Stimulated activated naive CD8-positive, alpha-beta T cell treated with anti-CD3 and anti-CD28 coated beads, Interleukin-15, Interleukin-2, amounts not matched to agents 100 ng/mL and 50 ng/mL, for 24 hours (primary cell): ENCODE measurements around the gene CD200.

Experiments used
- H3K27ac Mint-ChIP-seq: one replicate; pipeline ENCODE4 v1.8.0; 2021; ENCODE audit warnings: mild to moderate bottlenecking, mixed read lengths
- H3K27me3 Mint-ChIP-seq: one replicate; pipeline ENCODE4 v1.8.0; 2021; ENCODE audit warnings: mixed read lengths
- H3K36me3 Mint-ChIP-seq: one replicate; pipeline ENCODE4 v1.8.0; 2021; ENCODE audit warnings: low read depth, mixed read lengths
- H3K4me1 Mint-ChIP-seq: one replicate; pipeline ENCODE4 v1.8.0; 2021; ENCODE audit warnings: low read depth, mixed read lengths
- H3K4me3 Mint-ChIP-seq: one replicate; pipeline ENCODE4 v1.8.0; 2021; ENCODE audit warnings: mild to moderate bottlenecking, mixed read lengths
- H3K9me3 Mint-ChIP-seq: one replicate; pipeline ENCODE4 v1.8.0; 2021; ENCODE audit warnings: mixed read lengths

CD200 gene

DNA sequence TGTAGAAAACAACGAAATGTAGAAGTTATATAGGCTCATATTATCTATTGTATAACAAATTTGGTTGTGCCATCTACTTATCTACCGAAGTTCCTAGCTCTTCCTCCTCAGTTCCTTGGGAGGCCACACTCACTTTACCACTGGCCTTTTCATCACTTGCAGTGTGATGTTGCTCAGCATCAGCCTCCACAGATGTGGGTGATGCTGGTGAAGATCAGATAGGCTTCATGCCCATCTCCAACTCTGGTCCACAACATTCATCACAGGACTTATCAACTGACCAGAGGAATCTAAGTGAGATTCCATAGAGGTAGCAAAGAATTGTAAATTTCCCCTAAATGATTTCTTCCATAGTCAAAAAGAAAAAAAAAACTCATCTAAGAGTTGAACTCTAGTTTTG, 8.4 kb downstream of the CD200 start:
- Mint-ChIP-seq H3K27ac (no peak overlapping the region), H3K4me3 (no peak overlapping the region), H3K36me3 (peaks cover 89% of the 10 kb centered on the region), H3K9me3 (no peaks in the 10 kb centered on the region), H3K27me3 (no peaks in the 10 kb centered on the region), H3K4me1 (peaks cover 77% of the 10 kb centered on the region)

DNA sequence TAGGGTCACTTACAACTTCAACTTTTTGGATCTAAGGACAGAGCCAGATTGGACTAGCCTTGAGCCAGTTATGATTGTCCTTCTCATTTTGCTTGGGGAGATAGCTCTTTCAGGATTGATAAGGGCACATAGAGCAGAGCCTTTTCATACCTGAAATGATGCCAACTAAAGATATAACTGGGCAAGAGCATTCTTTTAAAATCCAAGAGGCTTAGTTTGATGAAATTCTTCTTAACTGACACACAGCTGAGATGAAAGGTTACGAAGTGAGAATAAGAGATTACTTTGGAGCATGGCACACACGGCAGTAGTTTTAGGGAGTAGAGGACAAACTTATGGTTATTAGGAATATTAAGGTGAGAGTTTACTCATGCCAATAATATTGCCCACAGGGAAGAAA, 12.7 kb downstream of the CD200 start:
- Mint-ChIP-seq H3K27ac (no peak overlapping the region), H3K27me3 (no peaks in the 10 kb centered on the region), H3K9me3 (no peaks in the 10 kb centered on the region), H3K4me3 (no peak overlapping the region), H3K36me3 (peaks cover 99% of the 10 kb centered on the region), H3K4me1 (peaks cover 77% of the 10 kb centered on the region)

DNA sequence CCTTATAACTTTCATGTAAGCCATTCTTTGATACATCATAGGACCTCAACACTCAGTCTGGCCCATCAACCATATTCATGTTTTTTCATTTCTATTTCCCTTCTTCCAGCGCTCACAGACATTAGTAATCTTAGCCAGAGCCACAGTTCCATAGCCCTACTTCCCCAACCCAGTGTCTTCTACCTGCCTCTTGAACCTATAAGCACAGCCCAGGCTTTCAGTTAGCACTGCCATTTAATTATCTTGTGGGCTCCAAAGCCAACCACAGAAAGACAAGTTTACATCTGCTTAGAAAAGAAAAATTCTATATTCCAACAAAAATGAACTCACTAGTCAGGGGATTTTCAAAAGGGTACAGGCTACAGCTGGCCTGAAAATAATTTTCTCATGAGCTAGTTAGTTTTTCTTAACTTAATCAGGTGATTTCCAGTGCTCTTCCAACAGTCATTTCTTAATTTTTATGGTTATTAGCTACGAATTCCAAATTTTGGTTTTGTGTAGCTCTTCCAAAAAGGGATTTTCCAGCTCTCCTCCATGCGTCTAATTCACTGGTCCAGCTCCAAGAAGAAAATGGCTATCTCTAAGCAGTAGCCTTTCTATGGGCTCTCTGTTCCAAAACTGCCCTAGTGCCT, 13.7 kb downstream of the CD200 start:
- Mint-ChIP-seq H3K27ac (peak overlapping the region; percentile 90), H3K4me3 (peak overlapping the region; percentile 33)

DNA sequence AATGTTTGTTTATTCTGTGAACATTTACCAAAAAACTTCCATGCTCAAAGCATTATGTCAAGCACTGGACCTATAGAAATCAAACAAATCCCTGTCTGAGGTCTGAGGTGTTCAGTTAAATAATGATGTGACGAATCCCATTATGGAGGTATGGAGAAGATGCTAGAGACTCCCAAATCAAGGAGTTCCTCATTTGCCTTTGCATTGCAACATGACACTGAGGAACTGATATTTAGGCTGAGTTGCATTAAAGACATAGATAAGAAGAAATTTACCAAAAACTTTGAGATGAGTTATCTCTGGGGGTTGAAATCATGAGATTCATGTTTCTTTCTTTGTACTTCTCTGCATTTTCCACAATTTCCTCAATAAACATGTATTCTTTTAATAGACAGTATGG, 16.0 kb downstream of the CD200 start:
- no peaks in the 10 kb centered on the region for H3K9me3 Mint-ChIP-seq
- H3K27me3 Mint-ChIP-seq, result no peaks in the 10 kb centered on the region
- peak overlapping the region; percentile 32 for H3K27ac Mint-ChIP-seq
- H3K4me1 Mint-ChIP-seq, result peaks cover 66% of the 10 kb centered on the region
- H3K4me3 Mint-ChIP-seq, result no peak overlapping the region
- peaks cover 99% of the 10 kb centered on the region for H3K36me3 Mint-ChIP-seq

More for the DNA sequence above, 13.7 kb downstream of the CD200 start:
- Mint-ChIP-seq H3K36me3 (peaks cover 99% of the 10 kb centered on the region), H3K27me3 (no peaks in the 10 kb centered on the region), H3K9me3 (no peaks in the 10 kb centered on the region), H3K4me1 (peaks cover 73% of the 10 kb centered on the region)

DNA sequence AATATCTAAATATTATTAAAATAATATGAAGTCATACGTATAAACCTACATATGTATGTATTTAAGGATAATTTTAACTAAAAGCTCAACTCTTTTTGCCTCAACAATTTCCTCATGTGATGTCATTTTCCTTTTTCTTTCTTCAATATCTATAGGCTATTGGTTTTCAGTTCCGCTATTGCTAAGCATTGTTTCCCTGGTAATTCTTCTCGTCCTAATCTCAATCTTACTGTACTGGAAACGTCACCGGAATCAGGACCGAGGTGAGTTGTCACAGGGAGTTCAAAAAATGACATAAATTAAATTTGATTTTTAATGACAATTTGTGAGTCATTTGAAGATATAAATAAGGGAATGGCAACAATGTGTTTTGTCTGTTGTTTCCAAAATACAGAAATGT, 16.6 kb downstream of the CD200 start:
- H3K9me3 Mint-ChIP-seq, result no peaks in the 10 kb centered on the region
- H3K27ac Mint-ChIP-seq, result no peak overlapping the region
- H3K36me3 Mint-ChIP-seq, result peaks cover 99% of the 10 kb centered on the region
- H3K4me1 Mint-ChIP-seq, result peaks cover 60% of the 10 kb centered on the region
- no peaks in the 10 kb centered on the region for H3K27me3 Mint-ChIP-seq
- no peak overlapping the region for H3K4me3 Mint-ChIP-seq

DNA sequence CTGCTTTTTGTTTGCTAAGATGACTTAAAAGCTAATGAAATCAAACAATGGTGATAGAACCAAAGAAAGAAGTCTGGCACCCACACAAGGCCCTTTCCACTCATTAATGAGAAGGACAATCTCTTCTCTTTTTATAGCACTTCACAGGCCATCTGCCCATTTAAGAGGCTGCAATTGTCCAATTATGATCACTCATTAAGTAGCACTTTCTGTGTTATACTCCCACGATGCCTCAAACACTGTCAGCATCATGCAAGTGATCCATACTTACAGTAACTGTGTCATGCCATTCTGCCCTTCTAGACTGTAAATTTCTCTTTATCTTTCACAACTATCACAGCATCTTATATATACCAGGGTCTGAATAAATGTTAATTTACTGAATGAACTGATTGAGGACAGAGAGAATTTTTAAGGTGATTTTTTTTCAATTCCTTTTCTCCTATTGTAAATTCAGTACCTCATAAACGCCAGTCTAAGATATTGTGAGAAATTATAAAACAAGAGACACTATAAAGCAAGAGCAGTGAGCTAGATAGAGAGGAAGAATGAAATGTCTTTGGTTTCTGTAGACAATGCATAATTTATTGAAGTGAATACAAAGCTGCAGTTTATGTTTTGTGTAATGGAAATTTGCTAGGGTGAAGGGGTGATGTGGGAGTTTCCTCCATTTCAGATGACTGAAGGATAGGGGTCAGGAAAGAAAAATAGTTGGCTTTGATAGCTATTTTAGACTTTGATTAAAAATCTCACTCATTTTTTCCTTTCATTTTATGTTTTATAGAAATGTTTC, 17.3 kb downstream of the CD200 start:
- Mint-ChIP-seq H3K36me3 (peaks cover 96% of the 10 kb centered on the region), H3K27me3 (no peaks in the 10 kb centered on the region), H3K4me1 (peaks cover 55% of the 10 kb centered on the region), H3K9me3 (no peaks in the 10 kb centered on the region), H3K27ac (peak overlapping the region; percentile 29), H3K4me3 (peak overlapping the region; percentile 11)

DNA sequence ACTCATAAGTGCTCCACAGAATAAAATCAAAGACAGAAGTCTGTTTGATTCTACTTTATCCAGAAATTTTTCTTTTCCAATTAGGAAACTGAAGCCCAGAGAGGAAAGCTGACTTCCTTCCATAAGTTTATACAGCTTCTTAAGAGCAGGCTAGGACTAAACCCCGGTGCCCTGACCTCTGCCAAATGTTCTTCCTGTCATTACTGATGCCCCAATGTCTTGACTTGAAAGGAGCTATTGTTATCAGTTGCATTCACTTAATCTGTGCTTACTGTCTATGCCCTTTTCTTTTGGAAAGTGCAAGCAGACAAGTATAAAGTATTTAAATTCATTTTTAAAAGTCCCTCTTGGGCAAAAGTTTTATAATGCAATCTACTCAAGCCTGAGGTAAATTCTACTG, 18.1 kb downstream of the CD200 start:
- peaks cover 93% of the 10 kb centered on the region for H3K36me3 Mint-ChIP-seq
- H3K4me1 Mint-ChIP-seq, result peaks cover 46% of the 10 kb centered on the region
- no peaks in the 10 kb centered on the region for H3K27me3 Mint-ChIP-seq
- H3K27ac Mint-ChIP-seq, result no peak overlapping the region
- no peaks in the 10 kb centered on the region for H3K9me3 Mint-ChIP-seq
- no peak overlapping the region for H3K4me3 Mint-ChIP-seq

DNA sequence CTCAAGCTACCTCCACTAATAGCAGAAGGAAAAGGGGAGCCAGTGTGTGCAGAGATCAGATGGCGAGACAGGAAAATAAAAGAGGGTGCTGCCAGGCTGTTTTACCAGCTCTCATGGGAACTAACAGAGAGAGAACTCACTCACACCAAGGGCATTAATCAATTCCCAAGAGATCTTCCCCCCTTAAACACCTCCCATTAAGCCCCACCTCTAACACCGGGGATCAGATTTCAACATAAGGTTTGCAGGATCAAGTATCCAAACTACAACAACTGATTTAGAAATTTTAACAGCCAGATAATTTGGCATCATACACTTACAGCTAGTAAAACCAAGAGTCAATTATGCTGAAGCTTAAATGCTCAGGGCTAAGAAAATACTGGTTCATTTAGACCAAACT, 18.9 kb downstream of the CD200 start:
- Mint-ChIP-seq H3K9me3 (no peaks in the 10 kb centered on the region), H3K27ac (no peak overlapping the region), H3K4me3 (no peak overlapping the region), H3K27me3 (no peaks in the 10 kb centered on the region), H3K4me1 (peaks cover 45% of the 10 kb centered on the region), H3K36me3 (peaks cover 90% of the 10 kb centered on the region)

DNA sequence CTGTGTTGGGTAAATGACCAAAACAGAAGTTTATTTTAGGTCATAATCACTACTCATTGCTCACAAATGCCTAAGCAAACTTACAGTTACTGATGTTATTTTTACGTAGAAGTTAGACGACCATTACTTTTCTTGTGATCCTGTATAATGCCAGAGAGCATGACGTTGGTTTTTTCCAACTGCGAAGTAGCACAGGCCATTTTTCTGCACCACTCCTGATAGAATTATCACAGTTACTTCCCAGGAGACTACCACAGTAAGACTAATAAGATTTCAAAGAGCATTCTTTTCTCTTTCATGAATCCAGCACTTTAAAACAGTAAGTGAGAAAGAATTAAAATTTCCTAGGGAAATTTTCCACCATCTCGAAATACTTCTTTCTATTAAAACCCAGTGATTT, 19.8 kb downstream of the CD200 start:
- H3K36me3 Mint-ChIP-seq, result peaks cover 88% of the 10 kb centered on the region
- no peaks in the 10 kb centered on the region for H3K27me3 Mint-ChIP-seq
- H3K27ac Mint-ChIP-seq, result no peak overlapping the region
- no peaks in the 10 kb centered on the region for H3K9me3 Mint-ChIP-seq
- H3K4me3 Mint-ChIP-seq, result no peak overlapping the region
- peaks cover 43% of the 10 kb centered on the region for H3K4me1 Mint-ChIP-seq

DNA sequence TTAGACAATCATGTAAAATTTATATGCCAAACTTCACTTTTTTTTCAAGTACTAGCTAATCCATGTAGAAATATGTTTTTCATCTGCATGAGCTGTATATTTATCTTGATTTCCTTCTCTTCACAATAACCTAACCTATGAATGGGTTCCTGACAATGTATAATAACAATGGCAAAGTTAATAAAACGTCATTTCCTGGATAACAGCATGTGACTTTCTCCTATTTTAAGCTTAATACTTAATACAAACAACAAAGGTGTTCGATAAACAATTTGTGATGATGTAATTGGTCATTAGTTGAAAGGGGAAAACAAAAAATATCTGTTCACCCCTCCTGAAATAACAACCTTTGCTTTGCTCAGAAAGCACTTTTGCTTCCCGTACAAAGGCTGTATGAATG, 20.4 kb downstream of the CD200 start:
- no peak overlapping the region for H3K27ac Mint-ChIP-seq
- peaks cover 88% of the 10 kb centered on the region for H3K36me3 Mint-ChIP-seq

DNA sequence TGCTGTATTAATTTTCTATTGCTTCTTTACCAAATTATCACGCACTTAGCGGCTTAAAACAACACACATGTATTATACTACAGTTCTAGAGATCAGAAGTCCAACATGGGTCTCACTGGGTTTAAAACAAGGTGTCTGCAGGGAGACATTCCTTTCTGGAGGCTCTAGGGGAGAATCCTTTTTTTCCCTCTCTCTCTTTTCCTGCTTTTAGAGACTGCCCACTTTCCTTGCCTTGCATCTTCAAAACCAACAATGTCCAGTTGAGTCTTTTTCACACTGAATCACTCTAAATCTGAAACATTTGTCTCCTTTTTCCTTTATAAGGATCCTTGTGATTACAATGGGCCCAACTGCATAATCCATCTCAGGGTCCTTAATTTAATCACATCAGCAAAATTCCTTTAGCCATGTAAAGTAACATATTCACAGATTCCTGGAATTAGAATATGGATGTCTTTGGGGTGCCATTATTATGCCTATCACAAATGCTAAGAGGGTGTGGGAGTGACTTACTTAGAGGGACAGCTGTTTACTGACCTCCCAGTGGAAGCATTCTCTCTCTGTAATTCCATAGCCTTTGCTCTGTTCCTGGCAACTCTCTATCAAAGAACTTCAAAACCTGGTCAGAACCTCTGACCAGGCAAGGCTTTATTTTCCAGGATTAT, 21.8 kb downstream of the CD200 start:
- Mint-ChIP-seq H3K27me3 (no peaks in the 10 kb centered on the region), H3K9me3 (no peaks in the 10 kb centered on the region), H3K4me1 (peaks cover 39% of the 10 kb centered on the region), H3K36me3 (peaks cover 90% of the 10 kb centered on the region), H3K4me3 (no peak overlapping the region), H3K27ac (no peak overlapping the region)

More for the DNA sequence above, 20.4 kb downstream of the CD200 start:
- Mint-ChIP-seq H3K4me3 (no peak overlapping the region), H3K9me3 (no peaks in the 10 kb centered on the region), H3K27me3 (no peaks in the 10 kb centered on the region), H3K4me1 (peaks cover 43% of the 10 kb centered on the region)

DNA sequence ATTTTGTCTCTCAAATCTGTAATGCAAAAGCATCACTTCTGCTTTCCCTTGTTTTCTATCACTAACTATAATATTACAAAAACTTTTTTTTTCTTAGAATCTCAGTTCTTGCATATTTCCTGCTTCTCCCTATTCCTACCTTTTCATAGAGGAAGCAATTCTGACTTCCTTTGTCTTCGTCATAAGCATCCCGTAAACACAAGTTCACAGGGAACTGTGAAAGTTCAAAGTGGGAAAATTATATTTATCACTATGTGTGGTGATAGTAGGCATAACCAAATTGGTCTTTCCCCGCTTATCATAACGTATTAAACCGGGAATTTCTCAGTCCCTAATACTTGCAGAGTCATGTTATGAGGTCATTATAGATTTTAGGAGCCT, 22.3 kb downstream of the CD200 start:
- Mint-ChIP-seq H3K27ac (no peak overlapping the region), H3K4me1 (peaks cover 34% of the 10 kb centered on the region), H3K36me3 (peaks cover 87% of the 10 kb centered on the region), H3K4me3 (no peak overlapping the region), H3K27me3 (no peaks in the 10 kb centered on the region), H3K9me3 (no peaks in the 10 kb centered on the region)

DNA sequence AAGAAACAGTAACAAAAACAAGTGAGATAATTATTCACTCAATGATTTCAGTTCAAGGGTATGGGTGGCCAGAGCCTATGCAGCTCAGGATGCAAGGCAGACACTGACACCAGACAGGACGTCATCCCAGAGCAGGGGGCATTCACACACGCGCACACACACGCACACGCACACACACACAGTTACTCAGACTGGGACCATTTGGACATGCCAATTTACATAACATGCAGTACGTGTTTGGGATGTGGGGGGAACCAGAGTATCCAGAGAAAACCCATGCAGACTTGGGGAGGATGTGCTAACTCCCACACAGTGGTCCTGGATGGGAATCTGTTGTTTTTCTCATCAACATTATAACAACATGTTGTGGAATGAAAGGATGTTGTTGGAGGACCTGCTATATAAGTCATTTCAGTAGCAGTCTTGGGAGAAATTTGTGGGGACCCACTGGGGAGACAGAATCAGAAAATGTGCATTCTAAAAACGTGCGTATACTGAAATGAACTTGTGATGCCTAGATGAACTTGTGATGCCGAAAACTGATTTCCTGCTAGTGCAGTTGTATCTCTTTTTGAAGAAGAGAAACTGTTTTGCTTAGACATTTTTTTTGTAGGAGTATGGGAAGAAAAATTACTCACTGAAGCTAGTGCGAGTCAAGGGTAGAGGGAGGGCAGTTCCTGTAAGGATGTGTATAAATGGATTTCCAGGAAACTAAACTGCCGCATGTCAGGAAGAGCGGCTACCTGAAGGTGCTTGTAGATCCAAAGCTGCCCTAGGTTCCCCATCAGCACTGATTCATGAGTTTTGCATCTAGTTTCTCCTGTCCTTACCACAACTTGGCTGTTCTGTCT, 25.2 kb downstream of the CD200 start:
- Mint-ChIP-seq H3K4me3 (peak overlapping the region; percentile 49), H3K4me1 (peaks cover 29% of the 10 kb centered on the region), H3K27ac (peak overlapping the region; percentile 59), H3K9me3 (no peaks in the 10 kb centered on the region), H3K27me3 (no peaks in the 10 kb centered on the region), H3K36me3 (peaks cover 85% of the 10 kb centered on the region)

DNA sequence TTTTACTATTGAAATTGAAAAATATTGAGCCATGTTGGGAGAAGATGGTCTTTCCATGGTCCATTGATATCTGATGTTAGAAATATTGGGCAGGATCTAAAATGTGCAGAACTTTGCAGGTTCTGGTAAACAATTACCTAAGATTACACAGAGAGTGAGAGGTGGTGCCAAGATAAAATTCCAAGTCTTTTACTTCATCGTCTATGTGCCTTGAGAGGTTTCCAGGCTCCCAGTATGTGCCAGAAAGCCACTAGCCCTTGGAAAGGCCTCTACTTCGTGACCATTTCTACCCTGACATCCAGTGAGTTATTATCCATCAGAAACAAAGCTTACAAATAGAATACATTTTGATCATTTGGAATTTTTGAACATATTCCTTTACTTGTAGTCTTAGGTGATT, 27.6 kb downstream of the CD200 start:
- peaks cover 88% of the 10 kb centered on the region for H3K36me3 Mint-ChIP-seq
- H3K9me3 Mint-ChIP-seq, result no peaks in the 10 kb centered on the region
- H3K27ac Mint-ChIP-seq, result no peak overlapping the region
- no peak overlapping the region for H3K4me3 Mint-ChIP-seq
- H3K27me3 Mint-ChIP-seq, result no peaks in the 10 kb centered on the region
- H3K4me1 Mint-ChIP-seq, result peaks cover 49% of the 10 kb centered on the region

DNA sequence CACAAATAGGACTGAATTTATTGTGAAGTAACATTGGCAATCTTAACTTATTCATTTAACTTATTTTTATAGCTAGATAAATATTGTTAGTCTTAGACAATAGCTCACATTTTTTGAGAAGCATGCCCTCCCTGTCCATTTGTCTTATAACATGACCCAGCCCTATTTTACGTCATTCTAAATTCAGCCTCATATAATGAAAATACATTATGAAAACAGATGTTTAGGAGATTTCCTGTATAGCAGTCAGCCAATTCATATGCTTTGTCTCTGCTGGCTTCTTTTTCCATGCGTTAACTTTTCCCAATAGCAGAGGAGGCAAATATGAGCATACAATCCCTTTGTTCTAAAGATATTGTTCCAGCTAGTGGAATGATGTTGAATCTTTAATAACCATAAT, 29.3 kb downstream of the CD200 start:
- Mint-ChIP-seq H3K4me3 (no peak overlapping the region), H3K27ac (no peak overlapping the region), H3K4me1 (peaks cover 54% of the 10 kb centered on the region), H3K36me3 (peaks cover 91% of the 10 kb centered on the region), H3K9me3 (no peaks in the 10 kb centered on the region), H3K27me3 (no peaks in the 10 kb centered on the region)
